Stimulated activated CD4-positive, alpha-beta T cell treated with anti-CD3 and anti-CD28 coated beads, TNF-alpha, amount 100 ng/mL, for 1 hour (primary cell): ENCODE measurements around the gene GANAB.
"Not testable (repeated sequence)": the region's sequence is repeated elsewhere in the genome, so short reads cannot be mapped to it uniquely, and the experiment has no call there.

Source experiments
- DNase-seq, 3 donors: peaks; one replicate each; pipeline ENCODE4 v3.0.0-alpha.2; 2020; ENCODE audit warnings: low read depth in 3 of 3, low spot score in 1 of 3

GANAB gene

GRCh38 chr11:62601372-62602140 is 44.9 kb downstream of the GANAB start, which contains the start of gene MTA2:
Gene MTA2, minus strand, starts transcription at chr11:62601865. Its CDS starts 415 bp downstream, at chr11:62601450.
- DNase-seq: peak; percentile 97 to 99 (median 99)

- no peak for DNase-seq
Observed at GRCh38 chr11:62601122-62601371, 45.4 kb downstream of the GANAB start.

GRCh38 chr11:62600367-62601121 is 45.9 kb downstream of the GANAB start:
- no peak for DNase-seq

- no peak for DNase-seq
Observed at GRCh38 chr11:62599901-62600300, 46.5 kb downstream of the GANAB start.

GRCh38 chr11:62599069-62599696 is 47.2 kb downstream of the GANAB start:
- DNase-seq: peak; percentile 84 to 94 (median 89)

GRCh38 chr11:62595124-62595523 is 51.3 kb downstream of the GANAB start:
- DNase-seq: no peak

GRCh38 chr11:62593434-62594044 is 52.9 kb downstream of the GANAB start:
- DNase-seq: peak; percentile 52 to 59 (median 56)

- DNase-seq: no peak
Observed at GRCh38 chr11:62592989-62593421, 53.4 kb downstream of the GANAB start.

GRCh38 chr11:62592146-62592815 is 54.1 kb downstream of the GANAB start:
- DNase-seq: no peak

GRCh38 chr11:62591448-62592145 is 54.8 kb downstream of the GANAB start, which contains the start of gene TUT1:
Gene TUT1, minus strand, starts transcription at chr11:62591523. Its CDS starts 38 bp downstream, at chr11:62591485.
- DNase-seq: peak; percentile 85 to 96 (median 94)

GRCh38 chr11:62588966-62589637 is 57.3 kb downstream of the GANAB start:
- DNase-seq: no peak

- DNase-seq: not testable (repeated sequence)
Observed at GRCh38 chr11:62585356-62585755, 61.1 kb downstream of the GANAB start.

- DNase-seq: not testable (repeated sequence)
Observed at GRCh38 chr11:62581735-62582134, 64.7 kb downstream of the GANAB start.

GRCh38 chr11:62580959-62581715 is 65.3 kb downstream of the GANAB start:
- no peak for DNase-seq

GRCh38 chr11:62579252-62579651 is 67.2 kb downstream of the GANAB start:
- no peak for DNase-seq

- DNase-seq: no peak
Observed at GRCh38 chr11:62578541-62578940, 67.9 kb downstream of the GANAB start.

GRCh38 chr11:62577046-62577714 is 69.2 kb downstream of the GANAB start:
- no peak for DNase-seq

- DNase-seq: no peak
Observed at GRCh38 chr11:62575837-62576236, 70.6 kb downstream of the GANAB start.
